GM12874 (cell line): ENCODE data around the gene POC5.

Experiments used
- TF ChIP-seq, protein P1 (sequence below): IDR thresholded peaks from 2 replicates; pipeline ENCODE4 v1.5.1; 2011; ENCODE audit warnings: low read depth, mild to moderate bottlenecking, control low read depth, low read length, moderate library complexity; ENCODE audit not compliant: insufficient read depth

Gene POC5

DNA sequence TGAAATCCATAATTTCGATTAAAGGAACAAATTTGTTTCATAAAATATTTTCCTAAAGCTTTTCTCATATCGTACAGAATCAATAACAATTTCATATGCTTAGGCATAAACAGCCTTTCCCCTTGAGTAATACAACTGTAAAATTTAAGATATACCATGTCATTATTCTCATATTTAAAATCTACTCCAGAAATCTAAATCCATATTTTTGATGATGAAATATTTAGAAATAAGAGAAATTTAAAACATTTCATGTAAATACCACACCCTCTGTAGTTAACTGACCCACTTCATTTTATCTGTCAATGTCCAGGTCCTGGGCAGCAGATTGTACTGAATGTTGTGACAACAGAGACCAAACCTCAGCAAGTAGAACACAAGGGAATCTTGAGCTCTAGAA is 5.1 kb downstream of the POC5 start:
- TF ChIP-seq, protein P1, sequence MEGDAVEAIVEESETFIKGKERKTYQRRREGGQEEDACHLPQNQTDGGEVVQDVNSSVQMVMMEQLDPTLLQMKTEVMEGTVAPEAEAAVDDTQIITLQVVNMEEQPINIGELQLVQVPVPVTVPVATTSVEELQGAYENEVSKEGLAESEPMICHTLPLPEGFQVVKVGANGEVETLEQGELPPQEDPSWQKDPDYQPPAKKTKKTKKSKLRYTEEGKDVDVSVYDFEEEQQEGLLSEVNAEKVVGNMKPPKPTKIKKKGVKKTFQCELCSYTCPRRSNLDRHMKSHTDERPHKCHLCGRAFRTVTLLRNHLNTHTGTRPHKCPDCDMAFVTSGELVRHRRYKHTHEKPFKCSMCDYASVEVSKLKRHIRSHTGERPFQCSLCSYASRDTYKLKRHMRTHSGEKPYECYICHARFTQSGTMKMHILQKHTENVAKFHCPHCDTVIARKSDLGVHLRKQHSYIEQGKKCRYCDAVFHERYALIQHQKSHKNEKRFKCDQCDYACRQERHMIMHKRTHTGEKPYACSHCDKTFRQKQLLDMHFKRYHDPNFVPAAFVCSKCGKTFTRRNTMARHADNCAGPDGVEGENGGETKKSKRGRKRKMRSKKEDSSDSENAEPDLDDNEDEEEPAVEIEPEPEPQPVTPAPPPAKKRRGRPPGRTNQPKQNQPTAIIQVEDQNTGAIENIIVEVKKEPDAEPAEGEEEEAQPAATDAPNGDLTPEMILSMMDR = no peak

DNA sequence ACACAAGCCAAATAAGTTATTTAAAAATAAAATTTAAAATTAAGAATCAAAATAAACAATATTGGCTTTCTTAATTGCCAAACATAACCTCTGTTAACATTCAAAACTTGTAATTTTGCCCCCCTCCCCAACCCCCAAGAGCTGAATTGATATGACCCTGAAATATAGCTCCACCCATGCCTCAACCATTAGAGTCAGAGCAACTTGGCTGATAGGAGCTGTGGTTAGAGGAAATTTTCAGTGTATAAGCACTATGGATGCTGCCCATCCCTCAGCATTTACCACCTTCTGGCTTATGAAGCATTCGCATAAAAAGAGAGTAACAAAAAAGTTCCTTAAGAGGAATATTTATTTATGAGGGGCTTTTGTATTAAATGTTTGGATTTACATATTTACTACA is 6.1 kb downstream of the POC5 start:
- TF ChIP-seq, protein P1 = no peak

DNA sequence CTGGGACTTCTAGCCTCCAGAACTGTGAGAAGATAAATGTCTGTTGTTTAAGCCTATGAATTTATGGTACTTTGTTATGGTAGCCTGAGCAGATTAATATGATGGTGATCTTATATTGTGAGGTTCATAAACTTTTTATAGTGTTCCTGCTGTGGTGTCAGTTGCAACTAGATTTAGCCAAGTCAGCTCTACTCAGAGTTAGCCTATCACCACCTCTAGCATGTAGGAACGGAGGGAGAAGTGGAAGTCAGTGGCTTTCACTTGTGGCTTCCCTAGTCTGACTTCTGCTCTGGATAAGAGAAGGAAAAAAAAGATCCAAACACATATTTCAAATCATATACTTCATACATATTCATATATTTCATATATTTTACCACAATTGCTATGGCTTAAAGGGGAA is 6.6 kb downstream of the POC5 start:
- TF ChIP-seq, protein P1 = no peak

DNA sequence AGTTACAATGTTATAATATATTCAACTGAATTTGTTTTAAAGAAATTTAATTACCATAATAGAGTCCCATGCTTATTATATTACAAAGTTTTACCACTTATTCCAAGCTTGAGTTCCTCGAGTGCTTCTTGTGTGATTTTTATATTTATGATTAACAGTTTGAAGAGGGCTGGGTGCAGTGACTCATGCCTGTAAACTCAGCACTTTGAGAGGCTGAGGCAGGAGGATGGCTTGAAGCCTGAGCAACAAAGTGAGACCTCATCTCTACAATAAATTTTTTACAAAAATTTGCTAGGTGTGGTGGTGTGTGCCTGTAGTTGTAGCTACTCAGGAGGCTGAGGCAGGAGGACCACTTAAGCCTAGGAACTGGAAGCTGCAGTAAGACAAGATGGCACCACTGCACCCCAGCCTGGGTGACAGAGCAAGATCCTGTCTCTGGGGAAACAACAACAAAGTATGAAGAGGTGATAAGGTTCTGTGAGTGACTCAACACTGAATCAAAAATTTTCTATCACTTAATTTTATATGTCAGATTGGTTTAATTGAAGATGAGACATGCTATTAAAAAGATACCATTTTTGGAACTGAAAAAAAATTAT is 9.2 kb downstream of the POC5 start:
- TF ChIP-seq, protein P1 = no peak

DNA sequence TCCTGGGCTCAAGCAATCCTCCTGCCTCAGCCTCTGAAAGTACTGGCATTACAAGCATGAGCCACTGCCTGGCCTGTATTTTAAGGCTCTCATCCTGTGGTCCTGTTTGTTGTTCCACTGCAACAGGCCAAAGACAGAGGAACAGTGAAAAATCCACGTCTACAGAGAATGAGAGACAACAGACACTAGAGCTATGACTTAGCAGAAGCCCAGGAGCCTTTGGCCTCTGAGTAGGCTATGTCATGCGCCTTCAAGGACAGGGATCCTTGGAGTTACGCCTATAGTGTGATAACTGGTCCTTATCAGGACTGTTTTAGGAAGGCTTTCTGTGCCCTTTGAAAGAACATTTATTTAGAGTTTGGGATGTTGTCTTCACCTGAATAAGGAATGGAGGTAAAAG is 10.5 kb downstream of the POC5 start:
- TF ChIP-seq, protein P1 = no peak

DNA sequence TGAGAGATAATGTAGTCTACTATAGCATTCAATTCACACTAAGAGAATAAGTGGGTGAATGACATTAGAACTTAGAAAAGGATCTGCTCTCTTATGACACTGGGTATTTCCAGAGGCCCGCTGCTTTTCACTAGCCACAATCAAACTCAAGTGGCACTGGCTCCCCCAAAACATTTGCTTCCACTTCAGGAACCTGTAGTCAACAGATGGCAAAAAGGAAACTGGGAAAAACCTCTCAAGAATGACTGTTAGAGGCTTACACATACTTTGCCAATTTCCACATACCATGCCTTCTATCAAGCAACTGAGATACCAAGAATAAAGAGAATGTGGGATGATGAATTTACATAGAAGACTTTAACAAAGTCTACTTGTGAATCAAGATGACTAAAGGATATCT is 11.2 kb downstream of the POC5 start:
- TF ChIP-seq, protein P1 = no peak

DNA sequence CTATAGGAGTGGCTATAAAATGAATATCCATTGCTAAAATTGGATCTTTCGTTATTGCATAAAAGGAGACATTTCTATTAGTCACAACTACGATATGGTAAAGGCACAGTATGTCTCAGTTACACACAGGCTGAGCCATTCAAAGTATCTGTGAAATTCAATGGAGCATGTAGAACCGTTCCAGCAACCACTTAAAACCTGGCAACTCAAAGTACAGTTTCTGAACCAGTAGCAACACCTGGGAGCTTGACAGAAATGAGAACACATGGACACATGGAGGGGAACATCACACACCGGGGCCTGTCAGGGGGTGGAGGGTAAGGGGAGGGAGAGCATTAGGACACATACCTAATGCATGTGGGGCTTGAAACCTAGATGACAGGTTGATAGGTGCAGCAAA is 15.4 kb downstream of the POC5 start:
- TF ChIP-seq, protein P1 = no peak
